SKM-1 (cell line): Measurements from ENCODE around the gene GSTK1.
A peak's percentile ranks its signal among the peaks of the same experiment; 100 is the strongest.
"Not testable (repeated sequence)": the region's sequence is repeated elsewhere in the genome, so short reads cannot be mapped to it uniquely, and the experiment has no call there.

Source experiments
- DNase-seq: peaks from one replicate; lab custom pipeline; 2025; ENCODE audit not compliant: unreplicated experiment; lab: John Stamatoyannopoulos, UW

GSTK1 gene

DNA sequence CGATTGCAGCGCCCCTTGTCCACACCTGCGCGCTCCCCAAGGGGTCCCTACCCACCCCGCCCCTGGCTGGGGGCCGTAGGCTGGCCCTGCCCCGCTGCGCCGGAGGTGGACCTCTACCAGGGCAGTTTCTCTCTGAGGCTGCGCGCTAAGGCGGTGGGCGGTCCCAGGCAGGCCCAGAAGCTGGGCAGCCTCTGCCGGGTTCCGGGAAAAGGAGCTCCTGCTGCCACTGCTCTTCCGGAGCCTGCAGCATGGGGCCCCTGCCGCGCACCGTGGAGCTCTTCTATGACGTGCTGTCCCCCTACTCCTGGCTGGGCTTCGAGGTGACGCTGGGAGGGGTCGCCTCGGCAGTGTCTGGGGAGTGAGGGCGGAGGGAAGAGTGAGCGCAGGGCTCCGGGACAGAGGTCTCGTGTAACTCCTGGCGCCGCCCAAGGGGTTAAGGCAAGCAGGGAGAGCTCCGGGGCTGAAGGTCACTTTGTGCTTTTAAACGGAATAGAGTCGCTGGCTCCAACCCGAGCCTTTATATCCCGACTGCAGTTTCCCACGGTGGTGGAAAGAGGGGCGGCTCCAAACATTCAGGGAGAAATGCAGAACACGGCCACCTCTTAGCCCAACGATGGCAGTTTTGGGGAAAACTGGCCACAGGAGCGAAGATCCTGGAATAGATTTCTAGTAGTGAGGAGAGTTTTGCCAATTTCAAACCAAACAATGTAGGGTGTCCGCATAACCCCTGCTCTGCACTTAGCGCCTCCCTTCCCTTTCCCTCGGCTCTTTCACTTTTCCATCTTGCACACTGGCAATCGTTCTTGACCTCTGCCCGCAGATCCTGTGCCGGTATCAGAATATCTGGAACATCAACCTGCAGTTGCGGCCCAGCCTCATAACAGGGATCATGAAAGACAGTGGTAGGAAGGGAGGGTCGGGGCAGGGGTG, at the start of gene GSTK1:
GSTK1 (plus strand) TSS at position 176 of the 930 bp plus-strand sequence; CDS start at position 249, 73 bp downstream.
- peak; percentile 38 for DNase-seq

DNA sequence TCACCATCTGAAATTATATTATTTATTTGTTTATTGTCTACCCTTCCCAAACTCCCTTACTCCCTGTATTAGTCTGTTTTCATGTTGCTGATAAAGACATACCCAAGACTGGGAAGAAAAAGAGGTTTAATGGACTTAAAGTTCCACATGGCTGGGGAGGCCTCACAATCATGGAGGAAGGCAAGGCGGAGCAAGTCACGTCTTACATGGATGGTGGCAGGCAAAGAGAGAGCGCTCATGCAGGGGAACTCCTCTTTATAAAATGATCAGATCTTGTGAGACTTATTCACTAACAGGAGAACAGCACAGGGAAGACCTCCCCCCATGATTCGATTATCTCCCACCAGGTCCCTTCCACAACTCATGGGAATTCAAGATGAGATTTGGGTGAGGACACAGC, 49.8 kb upstream of the GSTK1 start:
- DNase-seq = not testable (repeated sequence)

DNA sequence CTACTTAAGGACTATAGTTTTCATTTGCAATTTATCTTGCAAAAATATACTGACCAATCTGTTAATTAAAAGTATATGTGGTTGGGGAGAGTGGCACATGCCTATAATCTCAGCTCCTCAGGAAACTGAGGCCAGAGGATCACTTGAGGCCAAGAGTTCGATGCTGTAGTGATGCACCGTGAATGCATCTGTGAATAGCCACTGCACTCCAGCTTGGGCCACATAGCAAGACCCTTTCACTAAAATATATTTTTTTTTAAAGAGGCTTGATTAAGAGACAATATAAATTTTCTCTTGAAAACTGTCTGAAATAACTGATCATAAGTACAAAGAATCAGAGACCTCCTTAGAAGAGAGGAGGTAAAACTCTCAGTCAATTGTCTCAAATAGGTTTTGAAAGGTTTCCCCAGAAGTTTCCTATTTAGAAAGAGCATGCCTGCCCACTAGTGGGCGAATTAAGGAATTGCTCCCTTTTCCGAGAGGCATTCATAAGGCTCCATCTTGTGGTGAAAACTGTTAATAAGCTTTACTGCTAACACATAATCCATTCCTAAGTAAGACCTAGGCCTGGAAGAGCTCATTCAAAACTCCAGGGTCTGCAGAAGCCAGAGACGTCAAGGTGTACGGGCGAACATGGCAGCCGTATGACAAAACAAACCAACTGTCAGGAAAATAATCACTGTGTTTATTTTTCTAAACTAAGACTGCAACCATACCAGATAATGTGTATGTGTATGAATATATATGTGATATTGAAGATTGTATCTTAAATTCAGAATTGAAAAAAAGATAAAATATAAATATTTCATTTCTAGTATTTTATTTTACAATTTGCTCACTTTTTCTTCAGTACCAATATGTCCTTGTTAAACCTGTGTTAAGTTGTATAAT, 48.2 kb upstream of the GSTK1 start:
- peak; percentile 75 for DNase-seq

DNA sequence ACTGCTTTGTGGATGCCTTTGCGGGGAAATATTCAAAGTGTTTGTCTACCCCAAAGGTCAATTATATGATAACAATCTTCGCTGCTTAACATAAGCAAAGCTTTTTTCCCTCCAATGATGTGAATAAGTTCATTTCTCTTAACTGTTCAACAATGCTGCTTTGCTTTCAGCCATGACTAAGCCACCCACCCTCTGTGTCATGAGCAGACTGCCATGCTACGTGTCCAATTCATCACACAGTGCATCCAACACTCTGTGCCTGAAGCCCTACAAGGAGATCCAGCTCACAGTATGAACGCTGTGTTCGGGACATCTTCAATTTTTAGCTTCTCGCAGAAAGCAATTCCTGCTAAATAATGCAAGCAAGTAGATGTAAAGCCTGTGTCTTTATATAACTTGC, 47.1 kb upstream of the GSTK1 start:
- DNase-seq = no peak

DNA sequence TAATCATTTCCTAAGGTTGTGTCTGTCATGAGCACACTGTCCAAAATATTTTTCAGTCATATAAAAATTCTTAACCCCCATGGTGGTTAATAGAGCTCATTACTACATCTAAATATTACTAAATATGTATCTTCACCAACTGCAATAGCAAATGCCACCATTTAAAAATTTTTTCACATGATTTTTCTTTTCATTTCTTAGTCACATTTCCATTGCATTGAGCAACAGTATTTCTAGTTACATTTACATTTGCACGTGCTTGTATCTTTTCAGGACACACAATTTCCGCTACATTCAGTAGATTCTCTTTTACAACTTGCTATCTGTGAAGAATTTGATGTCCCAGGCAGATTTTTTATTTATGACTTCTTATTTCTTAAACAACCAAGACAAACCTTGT, 46.6 kb upstream of the GSTK1 start:
- no peak for DNase-seq

DNA sequence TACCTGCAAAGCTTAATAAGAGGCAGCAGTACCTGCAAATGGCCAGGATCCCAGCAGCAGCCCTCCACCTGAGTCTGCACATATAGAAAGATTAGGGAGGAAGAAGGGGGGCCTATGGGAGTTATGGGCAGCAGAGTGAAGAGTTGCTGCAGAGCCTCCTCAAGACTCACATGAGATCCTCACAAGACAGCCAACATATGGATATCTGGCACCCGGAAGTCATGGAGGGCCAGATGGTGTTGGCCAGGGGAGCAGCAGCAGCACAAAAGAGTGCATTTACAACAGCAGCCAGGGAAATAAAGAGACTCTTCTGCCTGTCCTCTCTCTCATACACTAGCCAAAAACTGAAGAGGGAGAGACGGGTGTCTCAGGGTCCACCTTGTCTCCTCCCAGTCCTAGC, 45.4 kb upstream of the GSTK1 start:
- DNase-seq = no peak

DNA sequence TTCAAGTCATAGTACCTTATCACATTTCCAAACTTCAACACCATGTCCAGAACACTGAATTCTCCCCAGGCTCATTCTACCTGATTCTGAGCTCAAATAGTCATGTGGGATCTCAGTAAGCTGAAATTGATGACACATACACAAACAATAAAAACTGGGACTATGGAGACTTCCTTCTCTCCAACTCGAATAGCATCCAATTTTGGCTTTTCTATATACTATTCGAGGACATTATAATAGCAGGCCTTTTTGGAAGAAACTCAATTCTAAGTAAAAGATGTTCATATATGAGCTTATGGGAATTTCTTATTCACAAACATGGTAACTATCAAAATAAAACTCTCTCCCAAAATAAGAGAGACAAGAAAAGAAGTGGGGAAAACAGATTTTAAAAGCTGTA, 42.0 kb upstream of the GSTK1 start:
- no peak for DNase-seq

DNA sequence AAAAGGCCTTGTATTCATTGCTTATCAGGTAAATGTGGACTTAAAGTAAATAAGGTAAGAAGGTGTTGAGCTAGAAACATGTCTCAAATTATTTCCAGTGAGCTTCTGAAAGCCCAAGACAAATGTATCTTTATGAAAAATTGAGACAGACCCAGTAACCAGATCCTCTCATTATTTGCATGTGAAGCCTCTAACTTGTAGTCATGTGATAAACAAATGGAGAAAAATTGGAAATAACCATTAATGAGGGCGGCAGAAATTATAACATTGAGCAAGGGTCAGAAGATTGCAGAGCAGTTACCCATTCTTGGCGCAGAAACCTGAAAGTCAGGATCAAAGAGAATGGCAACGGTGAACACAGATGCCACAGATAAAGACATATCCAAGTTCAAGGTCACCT, 41.5 kb upstream of the GSTK1 start, which contains the start of gene TAS2R40:
TAS2R40 (plus strand) TSS at position 301 of the 400 bp plus-strand sequence; CDS start at position 343, 42 bp downstream.
- no peak for DNase-seq

DNA sequence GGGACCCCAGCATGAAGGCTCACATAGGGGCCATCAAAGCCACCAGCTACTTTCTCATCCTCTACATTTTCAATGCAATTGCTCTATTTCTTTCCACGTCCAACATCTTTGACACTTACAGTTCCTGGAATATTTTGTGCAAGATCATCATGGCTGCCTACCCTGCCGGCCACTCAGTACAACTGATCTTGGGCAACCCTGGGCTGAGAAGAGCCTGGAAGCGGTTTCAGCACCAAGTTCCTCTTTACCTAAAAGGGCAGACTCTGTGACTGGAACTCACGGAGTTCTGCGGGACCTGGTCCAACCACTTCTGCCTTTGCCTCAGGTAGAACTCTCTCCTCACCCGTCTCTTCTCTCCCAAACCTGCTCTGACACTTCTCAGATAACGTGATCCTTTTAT, 40.5 kb upstream of the GSTK1 start:
- peak; percentile 85 for DNase-seq

DNA sequence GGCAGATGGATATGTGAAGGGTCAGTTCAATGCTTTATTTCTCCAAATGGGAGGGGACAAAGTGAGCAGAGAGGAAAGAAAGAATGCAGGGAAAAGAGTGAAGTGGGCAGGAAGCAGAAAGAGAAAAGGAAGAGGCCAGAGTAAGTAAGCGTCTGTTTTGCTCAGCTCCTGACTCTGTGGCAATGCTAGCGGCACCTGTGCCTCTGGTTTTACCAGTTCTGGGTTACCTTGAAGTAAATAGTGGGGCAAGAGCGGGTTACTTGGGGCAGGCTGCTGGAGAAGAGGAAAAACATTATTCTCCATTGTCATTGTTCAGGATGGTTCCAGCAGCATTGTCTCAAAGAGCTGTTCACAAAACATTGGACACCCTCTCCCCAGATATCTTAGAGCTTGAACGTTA, 39.5 kb upstream of the GSTK1 start:
- DNase-seq = no peak

DNA sequence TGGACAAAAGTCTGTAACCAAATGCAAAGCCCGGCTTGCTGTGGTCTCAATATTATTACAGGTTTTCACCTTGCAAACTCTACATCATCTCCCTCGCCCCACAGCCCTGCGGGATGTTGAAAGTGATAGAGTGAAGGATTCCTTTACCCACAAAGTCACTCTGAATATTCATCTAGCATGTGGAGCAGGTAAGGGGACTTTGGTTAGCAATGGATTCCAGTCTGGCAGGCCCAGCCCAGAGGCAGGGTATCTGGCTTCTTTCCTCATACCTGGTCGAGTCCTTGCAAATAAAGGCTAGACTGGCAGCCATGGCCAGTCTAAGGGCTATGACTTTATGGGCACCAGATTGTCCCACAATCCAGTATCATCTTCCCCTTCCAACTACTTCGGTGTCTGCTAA, 38.2 kb upstream of the GSTK1 start:
- no peak for DNase-seq

DNA sequence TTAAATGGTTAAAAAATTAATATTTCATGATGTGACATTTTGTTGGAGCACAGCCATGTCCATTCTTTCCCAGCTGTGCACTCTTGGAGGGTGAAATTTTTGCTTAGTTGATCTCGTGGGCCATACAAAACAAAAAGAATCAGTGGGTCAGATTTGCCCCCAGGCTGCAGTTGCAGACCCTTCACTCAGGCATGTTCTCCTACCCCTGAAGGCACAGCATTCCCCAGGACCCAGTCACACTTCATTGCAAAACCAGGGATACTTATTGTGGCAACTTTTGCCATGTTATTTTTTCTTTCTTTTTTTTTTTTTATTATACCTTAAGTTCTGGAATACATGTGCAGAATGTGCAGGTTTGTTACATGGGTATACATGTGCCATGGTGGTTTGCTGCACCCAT, 35.4 kb upstream of the GSTK1 start:
- no peak for DNase-seq

DNA sequence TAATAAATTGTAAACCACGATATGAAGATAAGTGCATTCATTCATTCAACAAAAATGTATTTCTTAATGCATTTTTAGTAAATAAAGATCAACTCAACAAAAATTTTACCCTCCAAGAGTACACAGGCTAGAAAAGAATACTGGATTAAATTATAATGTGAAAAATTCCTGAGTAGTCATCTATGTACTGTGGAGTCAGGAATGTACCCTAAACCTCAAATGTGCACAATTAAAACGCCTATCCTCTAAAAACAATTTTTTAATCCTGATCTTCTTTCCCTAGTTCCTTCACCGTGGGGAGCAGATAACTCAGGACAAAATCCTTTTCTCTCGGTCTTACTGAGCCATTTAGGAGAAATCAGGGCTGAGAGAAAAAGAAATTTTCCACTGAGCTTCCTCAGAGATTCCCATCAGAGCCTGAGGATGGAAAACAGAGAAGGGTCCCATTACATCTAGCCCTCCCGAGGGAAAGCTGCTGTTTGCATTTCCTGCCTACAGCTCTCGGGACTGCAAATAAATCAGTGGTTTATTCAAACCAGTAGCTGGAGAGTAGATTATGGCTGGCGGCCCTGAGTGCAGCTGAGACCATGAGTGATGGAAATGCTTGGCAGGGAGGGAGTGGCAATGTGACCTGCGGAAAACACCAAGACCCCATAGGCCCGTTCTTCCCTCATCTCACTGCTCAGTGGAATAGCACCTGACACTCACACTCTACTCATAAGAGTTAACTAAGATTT, 34.0 kb upstream of the GSTK1 start:
- no peak for DNase-seq

DNA sequence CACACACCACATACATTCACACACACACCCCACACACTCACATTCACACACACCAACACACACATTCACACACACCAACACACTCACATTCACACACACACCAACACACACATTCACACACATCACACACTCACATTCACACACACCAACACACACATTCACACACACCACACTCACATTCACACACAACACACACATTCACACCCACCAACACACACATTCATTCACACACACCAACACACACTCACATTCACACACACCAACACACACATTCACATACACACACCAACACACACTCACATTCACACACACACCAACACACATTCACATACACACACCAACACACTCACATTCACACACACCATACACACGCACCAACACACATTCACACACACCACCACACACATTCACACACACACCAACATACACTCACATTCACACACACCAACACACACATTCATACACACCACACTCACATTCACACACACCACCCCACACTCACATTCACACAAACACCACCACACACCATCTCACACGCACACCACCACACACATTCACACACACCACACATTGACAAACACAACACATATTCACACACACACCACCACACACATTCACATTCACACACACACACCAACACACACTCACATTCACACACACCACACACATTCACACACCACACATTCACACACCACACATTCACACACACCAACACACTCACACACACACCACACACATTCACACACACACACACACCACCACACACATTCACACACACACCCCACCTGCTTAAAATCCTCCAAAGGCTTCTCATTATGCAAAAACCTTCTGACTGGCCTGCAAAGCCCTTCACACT, 32.4 kb upstream of the GSTK1 start:
- no peak for DNase-seq

DNA sequence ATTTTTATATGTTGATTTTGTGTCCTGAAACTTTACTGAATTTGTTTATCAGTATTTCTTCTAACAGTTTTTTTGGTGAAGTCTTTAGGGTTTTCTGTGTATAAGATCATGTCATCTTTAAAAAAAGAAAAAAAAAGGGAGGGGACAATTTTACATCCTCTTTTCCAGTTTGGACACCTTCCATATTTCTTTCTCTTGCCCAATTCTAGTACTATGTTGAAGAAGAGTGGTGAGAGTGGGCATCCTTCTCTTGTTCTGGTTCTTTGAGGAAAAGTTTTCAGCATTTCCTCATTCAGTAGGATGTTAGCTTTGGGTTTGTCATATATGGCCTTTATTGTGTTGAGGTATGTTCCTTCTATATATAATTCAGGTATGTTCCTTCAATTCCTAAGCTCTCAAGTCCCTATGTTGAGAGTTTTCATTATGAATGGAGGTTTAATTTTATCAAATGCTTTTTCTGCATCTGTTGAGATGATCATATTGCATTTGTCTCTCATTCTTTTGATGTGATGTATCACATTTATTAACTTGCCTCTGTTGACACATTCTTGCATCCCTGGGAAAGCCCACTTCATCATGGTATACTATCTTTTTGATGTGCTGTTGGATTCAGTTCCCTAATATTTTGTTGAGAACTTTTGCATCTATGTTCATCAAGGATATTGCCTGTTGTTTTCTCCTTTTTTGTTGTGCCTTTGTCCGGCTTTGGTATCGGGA, 29.3 kb upstream of the GSTK1 start:
- DNase-seq = peak; percentile 17

DNA sequence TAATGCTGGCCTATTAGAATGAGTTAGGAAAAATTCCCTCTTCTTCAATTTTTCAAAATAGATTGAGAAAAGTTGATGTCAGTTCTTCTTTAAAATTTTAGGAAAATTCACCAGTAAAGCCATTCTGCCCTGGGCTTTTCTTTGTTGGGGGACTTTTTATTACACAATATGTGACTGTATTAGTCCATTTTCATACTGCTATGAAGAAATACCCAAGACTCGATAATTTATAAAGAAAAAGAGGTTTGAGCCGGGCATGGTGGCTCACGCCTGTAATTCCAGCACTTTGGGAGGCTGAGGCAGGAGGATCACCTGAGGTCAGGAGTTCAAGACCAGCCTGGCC, 28.7 kb upstream of the GSTK1 start:
- no peak for DNase-seq

DNA sequence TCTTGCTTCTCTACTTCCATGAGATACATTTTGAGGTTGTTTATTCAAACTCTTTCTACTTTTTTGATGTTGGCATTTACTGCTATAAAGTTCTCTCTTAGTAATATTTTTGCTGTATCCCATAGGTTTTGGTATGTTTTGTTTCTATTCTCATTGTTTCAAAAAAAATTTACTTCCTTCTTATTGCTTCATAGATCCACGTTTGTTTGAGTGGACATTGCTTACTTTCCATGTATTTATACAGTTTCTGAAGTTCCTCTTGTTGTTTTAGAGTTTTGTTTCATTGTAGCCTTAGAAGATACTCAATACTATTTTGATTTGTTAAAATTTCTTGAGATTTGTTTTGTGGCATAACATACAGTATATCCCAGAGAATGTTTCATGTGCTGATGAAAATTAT, 27.7 kb upstream of the GSTK1 start:
- no peak for DNase-seq

DNA sequence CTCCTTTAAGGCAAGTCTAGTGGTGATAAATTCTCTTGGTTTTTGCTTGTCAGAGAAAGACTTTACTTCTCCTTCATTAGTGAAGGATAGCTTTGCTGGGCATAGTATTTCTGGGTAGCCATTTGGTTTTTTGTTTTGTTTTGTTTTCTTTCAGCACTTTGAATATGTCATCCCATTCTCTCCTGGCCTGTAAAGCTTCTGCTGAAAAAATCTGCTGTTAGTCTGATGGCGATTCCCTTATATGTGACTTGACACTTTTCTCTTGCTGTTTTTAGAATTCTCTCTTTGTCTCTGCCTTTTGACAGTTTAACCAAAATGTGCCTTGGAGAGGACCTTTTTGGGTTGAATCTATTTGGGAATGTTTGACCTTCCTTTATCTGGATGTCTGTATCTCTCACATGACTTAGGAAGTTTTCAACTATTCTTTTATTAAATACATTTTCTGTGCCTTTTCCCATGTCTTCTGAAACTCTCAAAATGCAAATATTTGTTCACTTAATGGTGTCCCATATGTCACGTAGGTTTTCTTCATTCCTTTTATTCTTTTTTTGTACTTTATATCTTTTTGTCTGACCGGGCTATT, 26.7 kb upstream of the GSTK1 start:
- no peak for DNase-seq

DNA sequence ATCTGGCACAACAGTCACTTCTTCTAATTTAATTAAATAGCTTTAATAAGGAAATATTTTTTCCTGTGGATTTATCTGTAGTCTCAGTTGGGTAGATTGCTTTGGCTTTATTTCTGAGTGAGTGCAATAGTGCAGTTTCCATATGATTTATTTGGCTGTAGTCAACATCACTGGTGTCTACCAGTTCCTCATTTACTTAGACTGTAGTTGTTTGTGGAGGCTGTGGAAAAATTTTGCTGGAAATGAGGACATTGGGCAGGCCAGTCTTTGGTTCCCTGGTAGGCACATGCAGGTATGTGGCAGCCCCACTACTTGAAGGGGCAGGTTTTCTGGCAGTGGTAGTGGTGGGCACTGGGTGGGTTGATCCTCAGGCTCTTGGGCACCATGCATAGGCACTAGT, 25.9 kb upstream of the GSTK1 start:
- DNase-seq = no peak
